Measurements from ENCODE around the gene FOXD2.

GRCh38 chr1:47395433-47395832 is 42.4 kb upstream of the FOXD2 start:
- no peak for TF ChIP-seq CTCF (IDR thresholded peaks at IDR 0.05; ENCODE audit: low read length)
- TF ChIP-seq EZH2 (IDR thresholded peaks at IDR 0.05; ENCODE audit: borderline replicate concordance, low read length) = no peak
